GM12864 (cell line): Measurements from ENCODE around the gene LRP4.

ENCODE experiments used
- DNase-seq: peaks from one replicate; pipeline ENCODE4 v3.0.0-alpha.2; 2011; ENCODE audit warnings: low read depth
- H3K4me3 ChIP-seq: 2 replicates; pipeline ENCODE4 v1.5.1; 2011; ENCODE audit warnings: mild to moderate bottlenecking, low read depth, low read length, control low read depth
- CTCF ChIP-seq: IDR thresholded peaks from 2 replicates; pipeline ENCODE4 v1.5.1; 2011; ENCODE audit warnings: low read depth, mild to moderate bottlenecking, moderate library complexity, low read length, control low read depth, inconsistent platforms; ENCODE audit errors: missing control alignments

Gene LRP4

GRCh38 chr11:46913484-46913883 is 4.9 kb downstream of the LRP4 start:
- H3K4me3 ChIP-seq, result no peak overlapping the region
- no peak for DNase-seq
- no peak for TF ChIP-seq CTCF

GRCh38 chr11:46912526-46913150 is 5.7 kb downstream of the LRP4 start:
- no peak for DNase-seq
- H3K4me3 ChIP-seq, result no peak overlapping the region
- TF ChIP-seq CTCF, result no peak

- TF ChIP-seq CTCF, result no peak
- DNase-seq, result no peak
- no peak overlapping the region for H3K4me3 ChIP-seq
Measured at GRCh38 chr11:46907606-46908005, 10.7 kb downstream of the LRP4 start.

- no peak for TF ChIP-seq CTCF
- no peak overlapping the region for H3K4me3 ChIP-seq
- no peak for DNase-seq
Measured at GRCh38 chr11:46906609-46907041, 11.7 kb downstream of the LRP4 start.

- H3K4me3 ChIP-seq, result no peak overlapping the region
- TF ChIP-seq CTCF, result no peak
Measured at GRCh38 chr11:46905806-46906205, 12.5 kb downstream of the LRP4 start.

GRCh38 chr11:46903846-46904245 is 14.5 kb downstream of the LRP4 start:
- TF ChIP-seq CTCF, result no peak
- DNase-seq, result no peak
- H3K4me3 ChIP-seq, result no peak overlapping the region

More at GRCh38 chr11:46905806-46906205, 12.5 kb downstream of the LRP4 start:
- no peak for DNase-seq

GRCh38 chr11:46902694-46903093 is 15.7 kb downstream of the LRP4 start:
- TF ChIP-seq CTCF, result no peak
- no peak for DNase-seq
- no peak overlapping the region for H3K4me3 ChIP-seq
